Colonic mucosa (tissue), 4 donors: ENCODE results near the gene GFOD1. TPM values are rescaled to one million over a fixed set of nuclear protein-coding genes. Genes with fewer than 3 reads are reported as not detected.

Source experiments
- DNase-seq: peaks from one replicate; pipeline ENCODE4 v3.0.0-alpha.2; 2020
- H3K27ac ChIP-seq: fragments of 200-600 bp; one replicate; pipeline ENCODE4 v1.8.0; 2021
- H3K27me3 ChIP-seq: fragments of 200-600 bp; one replicate; pipeline ENCODE4 v1.8.0; 2021
- H3K36me3 ChIP-seq: fragments of 200-600 bp; one replicate; pipeline ENCODE4 v1.8.0; 2021
- H3K4me1 ChIP-seq: fragments of 200-600 bp; one replicate; pipeline ENCODE4 v1.8.0; 2021; ENCODE audit warnings: mild to moderate bottlenecking
- H3K4me3 ChIP-seq: fragments of 200-600 bp; one replicate; pipeline ENCODE4 v1.8.0; 2021
- H3K9ac ChIP-seq, 2 donors: one replicate each; pipeline ENCODE4 v1.7.0; 2013; ENCODE audit warnings: control low read depth in 2 of 2, low read depth in 2 of 2, low read length in 2 of 2
- H3K9me3 ChIP-seq: fragments of 200-600 bp; one replicate; pipeline ENCODE4 v1.8.0; 2021
- CTCF ChIP-seq: fragments of 200-600 bp; IDR thresholded peaks from one replicate; pipeline ENCODE4 v1.8.0; 2022; ENCODE audit warnings: antibody characterized with exemption, mild to moderate bottlenecking
- intact Hi-C: fragments of 100-400 bp; cut with DNase I; formaldehyde crosslinking; loops from one replicate; pipeline ENCODE4 v1.14.1; 2022
- total RNA-seq, 2 donors: library from RNA; stranded (reverse); fragmentation: NEBNext Ultra II Directional in 1 of 2; extraction: Animal tissue kit (Norgen Biotek cat#: 25700) in 1 of 2; gene quantifications; one replicate each; pipeline ENCODE4 v1.2.1, GENCODE V29; 2021
- donor health status: healthy.
- donor health status: DM: no; HTN: no; CAD: no.
- donor health status: DM: no; HTN: no; CAD: no.

Gene GFOD1
- total RNA-seq, 2 donors from 2014 or later = 6.9 to 7.6 TPM

- intact Hi-C loops = no loop called here
- Histone ChIP-seq H3K36me3 (no peaks in the 10 kb centered on the region), H3K4me3 (no peak overlapping the region), H3K27me3 (no peaks in the 10 kb centered on the region), H3K9me3 (no peaks in the 10 kb centered on the region), H3K27ac (peak overlapping the region; percentile 51), H3K9ac (no peak overlapping the region), H3K4me1 (no peaks in the 10 kb centered on the region)
- TF ChIP-seq CTCF = no peak
- no peak for DNase-seq
Observed at GRCh38 chr6:13500264-13500663, 12.9 kb upstream of the GFOD1 start.

GRCh38 chr6:13496513-13497190, 9.3 kb upstream of the GFOD1 start:
- Histone ChIP-seq H3K4me1 (no peaks in the 10 kb centered on the region), H3K27me3 (no peaks in the 10 kb centered on the region), H3K36me3 (no peaks in the 10 kb centered on the region), H3K9ac (no peak overlapping the region), H3K27ac (no peak overlapping the region), H3K4me3 (no peak overlapping the region), H3K9me3 (no peaks in the 10 kb centered on the region)
- no peak for DNase-seq
- no peak for TF ChIP-seq CTCF
- intact Hi-C loops = no loop called here

GRCh38 chr6:13495818-13496217, 8.4 kb upstream of the GFOD1 start:
- no peaks in the 10 kb centered on the region for H3K9me3 ChIP-seq
- no peaks in the 10 kb centered on the region for H3K4me1 ChIP-seq
- intact Hi-C loops = no loop called here
- no peak overlapping the region for H3K27ac ChIP-seq
- no peak for TF ChIP-seq CTCF
- DNase-seq = no peak
- H3K36me3 ChIP-seq = no peaks in the 10 kb centered on the region
- no peaks in the 10 kb centered on the region for H3K27me3 ChIP-seq
- no peak overlapping the region for H3K4me3 ChIP-seq
- no peak overlapping the region for H3K9ac ChIP-seq

GRCh38 chr6:13495112-13495776, 7.8 kb upstream of the GFOD1 start:
- TF ChIP-seq CTCF = no peak
- Histone ChIP-seq H3K9me3 (no peaks in the 10 kb centered on the region), H3K27me3 (no peaks in the 10 kb centered on the region), H3K4me3 (no peak overlapping the region), H3K4me1 (no peaks in the 10 kb centered on the region), H3K36me3 (no peaks in the 10 kb centered on the region), H3K27ac (no peak overlapping the region), H3K9ac (no peak overlapping the region)
- intact Hi-C loops = no loop called here
- no peak for DNase-seq

- no peak for TF ChIP-seq CTCF
- H3K4me1 ChIP-seq = no peaks in the 10 kb centered on the region
- H3K27ac ChIP-seq = no peak overlapping the region
- H3K27me3 ChIP-seq = no peaks in the 10 kb centered on the region
- intact Hi-C loops = no loop called here
- no peak for DNase-seq
- no peaks in the 10 kb centered on the region for H3K36me3 ChIP-seq
- no peak overlapping the region for H3K9ac ChIP-seq
- no peaks in the 10 kb centered on the region for H3K9me3 ChIP-seq
- no peak overlapping the region for H3K4me3 ChIP-seq
Observed at GRCh38 chr6:13494137-13494536, 6.7 kb upstream of the GFOD1 start.
